Measurements from ENCODE around the gene PPP4R4. TPM values are rescaled to one million over a fixed set of nuclear protein-coding genes. Genes with fewer than 3 reads are reported as not detected.

Gene PPP4R4
- total and polyA plus RNA-seq, 2 experiments from 2014 or later: 0.11 to 0.22 TPM

GRCh38 chr14:94171208-94171607 lies 2.9 kb upstream of the PPP4R4 start:
- Histone ChIP-seq H3K4me2 (ENCODE audit: unreplicated experiment) (peak overlapping the region; percentile 11), H3K9me3 (ENCODE audit: low read depth) (no peaks in the 10 kb centered on the region), H3K27me3 (replicated peaks; ENCODE audit: insufficient read depth) (peaks cover 14% of the 10 kb centered on the region), H3K9ac (no peak overlapping the region), H4K20me1 (ENCODE audit: insufficient read depth) (no peaks in the 10 kb centered on the region), H3K4me3 (no peak overlapping the region), H3K36me3 (ENCODE audit: low read depth) (no peaks in the 10 kb centered on the region), H3F3A (ENCODE audit: insufficient read depth) (peaks cover 16% of the 10 kb centered on the region), H3K27ac (no peak overlapping the region), H3K4me1 (ENCODE audit: insufficient read depth) (peaks cover 4% of the 10 kb centered on the region; the same call in 1 of the 2 replicates), H2AFZ (no peak overlapping the region), H3K9me2 (ENCODE audit: insufficient read depth) (no peaks in the 10 kb centered on the region), H3K79me2 (ENCODE audit: insufficient read depth) (no peaks in the 10 kb centered on the region)
- in situ Hi-C loops (cut with MboI): no loop called here
- DNase-seq: peak; percentile 71
- TF ChIP-seq EZH2 (IDR thresholded peaks at IDR 0.05; ENCODE audit: insufficient read depth, poor library complexity, severe bottlenecking): no peak
- no peak for TF ChIP-seq EZH2phosphoT487 (IDR thresholded peaks at IDR 0.05; ENCODE audit: insufficient read depth, low read depth)
- 5 to 13% methylated on average over 3 of the region's 3 CpGs for WGBS, 2 experiments (ENCODE audit: low coverage in 1 of 2, low lambda C conversion rate in 2 of 2, missing lambda C conversion rate in 2 of 2)

GRCh38 chr14:94172545-94172944 lies 1.6 kb upstream of the PPP4R4 start:
- Histone ChIP-seq H3K36me3 (ENCODE audit: low read depth) (no peaks in the 10 kb centered on the region), H3F3A (ENCODE audit: insufficient read depth) (peaks cover 16% of the 10 kb centered on the region), H3K27ac (no peak overlapping the region), H3K79me2 (ENCODE audit: insufficient read depth) (no peaks in the 10 kb centered on the region), H4K20me1 (ENCODE audit: insufficient read depth) (no peaks in the 10 kb centered on the region), H3K4me2 (ENCODE audit: unreplicated experiment) (no peak overlapping the region), H3K4me1 (ENCODE audit: insufficient read depth) (peaks cover 4% of the 10 kb centered on the region; the same call in 1 of the 2 replicates), H3K4me3 (no peak overlapping the region), H3K9me2 (ENCODE audit: insufficient read depth) (no peaks in the 10 kb centered on the region), H2AFZ (no peak overlapping the region), H3K27me3 (replicated peaks; ENCODE audit: insufficient read depth) (peaks cover 27% of the 10 kb centered on the region), H3K9ac (no peak overlapping the region), H3K9me3 (ENCODE audit: low read depth) (no peaks in the 10 kb centered on the region)
- DNase-seq: no peak
- WGBS, 2 experiments (ENCODE audit: low coverage in 1 of 2, low lambda C conversion rate in 2 of 2, missing lambda C conversion rate in 2 of 2): 50 to 59% methylated on average over 5 of the region's 5 CpGs
- in situ Hi-C loops (cut with MboI): no loop called here
- TF ChIP-seq EZH2phosphoT487 (IDR thresholded peaks at IDR 0.05; ENCODE audit: insufficient read depth, low read depth): no peak
- TF ChIP-seq EZH2 (IDR thresholded peaks at IDR 0.05; ENCODE audit: insufficient read depth, poor library complexity, severe bottlenecking): no peak

GRCh38 chr14:94173471-94173884 lies 644 bp upstream of the PPP4R4 start:
- no peak for DNase-seq
- Histone ChIP-seq H3K4me2 (ENCODE audit: unreplicated experiment) (peak overlapping the region; percentile 59), H3K27ac (no peak overlapping the region), H3K9ac (no peak overlapping the region), H3K36me3 (ENCODE audit: low read depth) (no peaks in the 10 kb centered on the region), H3K9me2 (ENCODE audit: insufficient read depth) (no peaks in the 10 kb centered on the region), H3K4me1 (ENCODE audit: insufficient read depth) (peaks cover 4% of the 10 kb centered on the region; the same call in 1 of the 2 replicates), H3K79me2 (ENCODE audit: insufficient read depth) (no peaks in the 10 kb centered on the region), H2AFZ (peak overlapping the region; percentile 71), H3K4me3 (peak overlapping the region; percentile 50), H3K27me3 (replicated peaks; ENCODE audit: insufficient read depth) (peaks cover 29% of the 10 kb centered on the region), H4K20me1 (ENCODE audit: insufficient read depth) (no peaks in the 10 kb centered on the region), H3K9me3 (ENCODE audit: low read depth) (no peaks in the 10 kb centered on the region), H3F3A (ENCODE audit: insufficient read depth) (peaks cover 16% of the 10 kb centered on the region)
- WGBS, 2 experiments (ENCODE audit: low coverage in 1 of 2, low lambda C conversion rate in 2 of 2, missing lambda C conversion rate in 2 of 2): 3 to 6% methylated on average over 17 to 19 of the region's 20 CpGs
- in situ Hi-C loops (cut with MboI): no loop called here
- TF ChIP-seq EZH2phosphoT487 (IDR thresholded peaks at IDR 0.05; ENCODE audit: insufficient read depth, low read depth): no peak
- no peak for TF ChIP-seq EZH2 (IDR thresholded peaks at IDR 0.05; ENCODE audit: insufficient read depth, poor library complexity, severe bottlenecking)

GRCh38 chr14:94174604-94175010 lies 485 bp downstream of the PPP4R4 start:
- Histone ChIP-seq H3K79me2 (ENCODE audit: insufficient read depth) (no peaks in the 10 kb centered on the region), H3K4me1 (ENCODE audit: insufficient read depth) (peaks cover 4% of the 10 kb centered on the region; the same call in 1 of the 2 replicates), H3K36me3 (ENCODE audit: low read depth) (no peaks in the 10 kb centered on the region), H3K4me3 (peak overlapping the region; percentile 74), H3K27ac (no peak overlapping the region), H3K9me2 (ENCODE audit: insufficient read depth) (no peaks in the 10 kb centered on the region), H3F3A (ENCODE audit: insufficient read depth) (peaks cover 16% of the 10 kb centered on the region), H3K9ac (peak overlapping the region; percentile 40; the same call in 1 of the 2 replicates), H4K20me1 (ENCODE audit: insufficient read depth) (no peaks in the 10 kb centered on the region), H3K27me3 (replicated peaks; ENCODE audit: insufficient read depth) (peaks cover 29% of the 10 kb centered on the region), H3K9me3 (ENCODE audit: low read depth) (no peaks in the 10 kb centered on the region), H3K4me2 (ENCODE audit: unreplicated experiment) (peak overlapping the region; percentile 78), H2AFZ (peak overlapping the region; percentile 77)
- DNase-seq: no peak
- in situ Hi-C loops (cut with MboI): no loop called here
- 2 to 3% methylated on average over 5 to 37 of the region's 39 CpGs for WGBS, 2 experiments (ENCODE audit: low coverage in 1 of 2, low lambda C conversion rate in 2 of 2, missing lambda C conversion rate in 2 of 2)
- TF ChIP-seq EZH2 (IDR thresholded peaks at IDR 0.05; ENCODE audit: insufficient read depth, poor library complexity, severe bottlenecking) (no peak), EZH2phosphoT487 (IDR thresholded peaks at IDR 0.05; ENCODE audit: insufficient read depth, low read depth) (no peak)

All from GM23248 (cell line).